OCI-LY3 (cell line): Measurements from ENCODE around the gene NHLRC1.

Experiments
- CTCF ChIP-seq: fragments of 200-600, 300-600 bp; sonication (generic); IDR thresholded peaks from 2 replicates; pipeline ENCODE4 v1.5.1; 2014; ENCODE audit warnings: antibody characterized with exemption, low read length, low read depth
- EZH2phosphoT487 ChIP-seq: fragments of 200-600 bp; shearing (Covaris generic); IDR thresholded peaks from 2 replicates; pipeline ENCODE4 v1.6.1; 2018; ENCODE audit warnings: antibody characterized with exemption, mixed run types, low read depth

GRCh38 chr6:18088419-18089296, 33.8 kb downstream of the NHLRC1 start:
- TF ChIP-seq CTCF: no peak
- TF ChIP-seq EZH2phosphoT487: no peak
